Small intestine (tissue), 7 donors: Measurements from ENCODE around the gene AP1S3. TPM values are rescaled to one million over a fixed set of nuclear protein-coding genes. Genes with fewer than 3 reads are reported as not detected.
"Not testable (repeated sequence)": the region's sequence is repeated elsewhere in the genome, so short reads cannot be mapped to it uniquely, and the experiment has no call there.

Experiments
- DNase-seq, 2 donors: peaks; one replicate each; pipeline versions ENCODE4 v3.0.0 to v3.0.0-alpha.2; 2013
- FAIRE-seq: peaks from 2 replicates; lab custom pipeline; 2012; peaks lifted over from hg19 to GRCh38; lab: Jason Lieb, UNC
- H3K27ac ChIP-seq, 3 donors: one replicate each; pipeline ENCODE4 v1.5.1; 2013; ENCODE audit warnings: low read length in 2 of 3, mild to moderate bottlenecking in 2 of 3, control low read depth in 1 of 3, inconsistent platforms in 1 of 3, low read depth in 1 of 3, moderate library complexity in 1 of 3
- H3K27me3 ChIP-seq, 3 donors: one replicate each; pipeline ENCODE4 v1.6.1; 2013; ENCODE audit warnings: low read length in 3 of 3, inconsistent platforms in 1 of 3; ENCODE audit not compliant: control insufficient read depth in 3 of 3, insufficient read depth in 3 of 3
- H3K36me3 ChIP-seq, 3 donors: one replicate each; pipeline ENCODE4 v1.6.1; 2013; ENCODE audit warnings: low read length in 3 of 3, inconsistent platforms in 1 of 3, low read depth in 1 of 3, mild to moderate bottlenecking in 1 of 3, moderate library complexity in 1 of 3; ENCODE audit not compliant: control insufficient read depth in 3 of 3, insufficient read depth in 2 of 3
- H3K4me1 ChIP-seq, 3 donors: one replicate each; pipeline ENCODE4 v1.6.1; 2013; ENCODE audit warnings: low read length in 2 of 3, inconsistent platforms in 1 of 3, low read depth in 1 of 3, mild to moderate bottlenecking in 1 of 3, moderate library complexity in 1 of 3; ENCODE audit not compliant: control insufficient read depth in 3 of 3, insufficient read depth in 2 of 3
- H3K4me3 ChIP-seq, 3 donors: one replicate each; pipeline ENCODE4 v1.5.1; 2013; ENCODE audit warnings: low read length in 3 of 3, control low read depth in 1 of 3, inconsistent platforms in 1 of 3, low read depth in 1 of 3, mild to moderate bottlenecking in 1 of 3, moderate library complexity in 1 of 3
- H3K9me3 ChIP-seq, 2 donors: one replicate each; pipeline ENCODE4 v1.6.1; 2013; ENCODE audit warnings: low read depth in 1 of 2, low read length in 1 of 2; ENCODE audit not compliant: control insufficient read depth in 2 of 2, insufficient read depth in 1 of 2
- WGBS, 3 donors: extraction: QIAGEN DNeasy Blood & Tissue Kit; methylation state at CpG; one replicate each; pipeline ENCODE4 v1.1.7; 2013; 5-methylcytosine and 5-hydroxymethylcytosine counted together
- polyA plus RNA-seq, 4 donors: library from polyadenylated mRNA; stranded (reverse) in 3 of 4; unstranded in 1 of 4; fragments of 200-250 nt in 3 of 4; fragments of 120-200 nt in 1 of 4; gene quantifications; one replicate each; pipeline versions ENCODE4 v1.2.1 to v1.2.3, GENCODE V29; 2013
- donor health status: healthy with polysubstance abuse.
- donor health status: control.
- donor health status: control.
- donor health status: Bipolar disorder and iron deficiency.
- donor health status: healthy.

AP1S3 gene
- polyA plus RNA-seq, 4 donors: 4.9 to 7.8 (median 6.2) TPM

GRCh38 chr2:223772363-223772762, 65.0 kb downstream of the AP1S3 start:
- Histone ChIP-seq H3K9me3 (no peaks in the 10 kb centered on the region), H3K36me3 (peaks cover 0 to 10% (median 9%) of the 10 kb centered on the region in 3 donors), H3K4me1 (no peaks in the 10 kb centered on the region), H3K27ac (no peak overlapping the region), H3K27me3 (no peaks in the 10 kb centered on the region), H3K4me3 (no peak overlapping the region)
- no peak for FAIRE-seq
- DNase-seq: no peak
- 87 to 90% (median 89%) methylated on average over 3 of the region's 3 CpGs for WGBS, 3 donors

DNA sequence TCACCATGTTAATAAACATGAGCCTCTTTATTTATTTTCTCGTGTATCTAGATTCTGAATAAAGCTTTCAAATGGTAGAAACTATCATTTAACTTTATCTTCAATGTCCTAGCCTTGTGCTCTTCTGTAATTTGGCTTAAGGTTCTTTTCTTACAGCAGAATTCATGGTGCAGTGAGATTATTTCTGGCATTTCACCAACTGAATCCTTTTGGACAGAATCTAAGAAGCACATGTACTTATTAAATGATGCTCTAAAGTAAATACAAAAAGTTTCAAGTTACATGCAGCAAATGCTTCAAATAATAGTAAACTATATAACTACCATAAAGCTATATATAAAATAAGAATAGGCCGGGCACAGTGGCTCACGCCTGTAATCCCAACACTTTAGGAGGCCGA, 65.9 kb downstream of the AP1S3 start:
- Histone ChIP-seq H3K27me3 (no peaks in the 10 kb centered on the region), H3K36me3 (peaks cover 0 to 10% (median 6%) of the 10 kb centered on the region in 3 donors), H3K27ac (no peak overlapping the region), H3K4me1 (no peaks in the 10 kb centered on the region), H3K9me3 (no peaks in the 10 kb centered on the region), H3K4me3 (no peak overlapping the region)
- DNase-seq: no peak
- FAIRE-seq: no peak
- 93 to 98% (median 97%) methylated on average over 4 of the region's 4 CpGs for WGBS, 3 donors

DNA sequence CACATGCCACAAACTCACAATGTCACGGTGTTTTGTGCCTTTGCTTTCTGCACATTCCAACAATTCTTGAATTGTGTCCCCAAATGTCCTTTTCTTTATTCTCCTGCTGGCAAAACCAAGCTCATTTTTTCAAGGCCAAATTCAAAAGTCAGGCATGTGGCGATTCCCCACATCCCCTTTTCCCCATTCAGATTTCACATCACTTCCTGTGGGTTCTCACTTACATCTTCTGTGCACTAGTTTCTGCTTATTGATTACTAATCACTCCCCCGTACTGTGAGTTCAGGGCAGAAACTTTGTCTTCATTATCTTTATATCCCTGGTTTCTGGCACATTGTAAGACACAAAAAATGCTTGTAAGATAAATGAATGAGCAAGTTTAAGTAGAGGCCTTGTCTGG, 69.2 kb downstream of the AP1S3 start:
- 71 to 90% (median 83%) methylated on average over 3 of the region's 3 CpGs for WGBS, 3 donors
- no peak for DNase-seq
- Histone ChIP-seq H3K4me3 (no peak overlapping the region), H3K9me3 (no peaks in the 10 kb centered on the region), H3K4me1 (no peaks in the 10 kb centered on the region), H3K36me3 (no peaks in the 10 kb centered on the region), H3K27me3 (no peaks in the 10 kb centered on the region), H3K27ac (no peak overlapping the region)
- no peak for FAIRE-seq

DNA sequence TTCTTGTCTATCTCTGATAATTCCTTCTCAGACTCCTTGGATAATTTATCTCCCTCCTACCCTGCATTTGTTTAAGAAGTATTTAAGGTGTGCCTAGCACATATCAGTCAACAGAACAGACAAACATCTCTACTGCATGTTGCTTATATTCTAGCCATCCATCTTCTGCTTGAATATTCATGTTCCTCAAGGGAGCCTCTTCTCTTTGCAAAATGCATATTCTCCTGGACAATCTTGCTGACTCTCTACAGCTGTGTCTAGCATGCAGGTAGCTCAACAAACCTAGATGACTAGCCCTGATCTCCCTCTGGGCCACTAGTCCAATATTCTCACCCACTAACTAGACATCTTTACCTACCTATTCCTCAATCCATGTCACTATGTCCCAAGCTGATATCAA, 70.0 kb downstream of the AP1S3 start:
- FAIRE-seq (no peak), DNase-seq (no peak)
- no peak overlapping the region for H3K4me3 ChIP-seq
- H3K9me3 ChIP-seq: no peaks in the 10 kb centered on the region
- no peak overlapping the region for H3K27ac ChIP-seq
- peaks cover 0 to 3% (median 2%) of the 10 kb centered on the region in 3 donors for H3K4me1 ChIP-seq
- no peaks in the 10 kb centered on the region for H3K36me3 ChIP-seq
- no peaks in the 10 kb centered on the region for H3K27me3 ChIP-seq

DNA sequence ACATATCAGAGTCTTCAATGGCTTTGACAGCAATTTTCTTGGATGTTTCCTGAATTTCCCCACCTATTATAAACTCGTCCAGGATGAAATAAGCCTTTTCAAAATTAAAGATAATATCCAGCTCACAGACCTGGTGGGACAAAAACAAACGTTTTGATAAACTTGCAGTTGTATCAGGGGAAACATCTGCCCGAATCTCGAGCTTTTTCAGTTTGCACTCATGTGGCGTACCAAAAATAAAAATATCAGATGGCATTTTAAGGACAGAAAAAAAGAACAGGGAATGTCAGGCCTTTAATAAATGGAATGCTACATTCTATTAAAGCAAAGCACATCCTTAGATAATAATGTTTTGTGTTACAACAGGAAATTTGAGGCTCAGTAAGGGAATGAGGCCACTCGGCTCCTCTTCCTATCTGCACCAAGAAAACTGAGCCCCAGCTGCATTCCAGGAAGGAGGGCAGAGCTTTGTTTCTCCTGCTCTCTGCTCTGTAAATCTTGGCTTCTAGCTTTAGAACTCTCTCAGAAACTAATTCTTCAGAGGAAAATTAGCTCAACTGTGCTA, 72.1 kb downstream of the AP1S3 start:
- H3K9me3 ChIP-seq: no peaks in the 10 kb centered on the region
- no peaks in the 10 kb centered on the region for H3K36me3 ChIP-seq
- WGBS, 3 donors: 75 to 85% (median 84%) methylated on average over 6 of the region's 6 CpGs
- H3K4me3 ChIP-seq: no peak overlapping the region
- DNase-seq (no peak), FAIRE-seq (no peak)
- peaks cover 0 to 4% (median 3%) of the 10 kb centered on the region in 3 donors for H3K4me1 ChIP-seq
- H3K27me3 ChIP-seq: no peaks in the 10 kb centered on the region
- H3K27ac ChIP-seq: no peak overlapping the region

DNA sequence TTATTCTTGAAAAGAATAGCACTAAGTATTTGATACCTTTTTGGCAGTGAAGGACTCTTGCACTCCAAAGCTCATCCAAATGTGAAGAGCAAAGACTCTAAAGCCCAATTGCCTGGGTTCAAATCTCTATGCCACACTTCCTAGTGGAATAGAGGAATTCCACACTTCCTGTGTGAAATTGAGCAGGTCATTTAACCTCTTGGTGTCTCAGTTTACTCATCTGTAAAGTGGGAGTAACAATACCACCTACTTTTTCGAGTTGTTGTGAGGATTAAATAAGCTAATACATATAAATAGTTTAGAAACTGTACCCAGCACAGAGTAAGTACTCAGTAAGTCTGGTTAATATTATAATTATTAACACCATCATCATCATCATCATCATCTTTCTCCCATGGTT, 72.6 kb downstream of the AP1S3 start:
- no peak overlapping the region for H3K4me3 ChIP-seq
- peaks cover 3 to 5% (median 4%) of the 10 kb centered on the region in 3 donors for H3K4me1 ChIP-seq
- H3K27ac ChIP-seq: no peak overlapping the region
- H3K27me3 ChIP-seq: no peaks in the 10 kb centered on the region
- DNase-seq (no peak), FAIRE-seq (no peak)
- no peaks in the 10 kb centered on the region for H3K9me3 ChIP-seq
- 86 to 100% (median 89%) methylated on average over 1 of the region's 1 CpG for WGBS, 3 donors
- H3K36me3 ChIP-seq: no peaks in the 10 kb centered on the region

GRCh38 chr2:223762853-223763252, 74.5 kb downstream of the AP1S3 start:
- Histone ChIP-seq H3K27me3 (no peaks in the 10 kb centered on the region), H3K4me1 (peaks cover 4 to 9% (median 6%) of the 10 kb centered on the region in 3 donors), H3K4me3 (no peak overlapping the region), H3K36me3 (no peaks in the 10 kb centered on the region), H3K9me3 (no peaks in the 10 kb centered on the region), H3K27ac (peak overlapping the region in 2 of 3 donors; percentile 11)
- DNase-seq: peak; percentile 70 to 71
- WGBS, 3 donors: 11 to 69% (median 42%) methylated on average over 1 of the region's 1 CpG
- FAIRE-seq: no peak

GRCh38 chr2:223761746-223762145, 75.6 kb downstream of the AP1S3 start:
- not testable (repeated sequence) for H3K27me3 ChIP-seq, DNase-seq, FAIRE-seq, H3K4me3 ChIP-seq, H3K9me3 ChIP-seq, H3K36me3 ChIP-seq, H3K4me1 ChIP-seq
- 71 to 91% (median 83%) methylated on average over 7 of the region's 7 CpGs for WGBS, 3 donors
- H3K27ac ChIP-seq: peak overlapping the region in 2 of 3 donors; percentile 30 to 59
